ENCODE measurements around the gene DHX32.

DNA sequence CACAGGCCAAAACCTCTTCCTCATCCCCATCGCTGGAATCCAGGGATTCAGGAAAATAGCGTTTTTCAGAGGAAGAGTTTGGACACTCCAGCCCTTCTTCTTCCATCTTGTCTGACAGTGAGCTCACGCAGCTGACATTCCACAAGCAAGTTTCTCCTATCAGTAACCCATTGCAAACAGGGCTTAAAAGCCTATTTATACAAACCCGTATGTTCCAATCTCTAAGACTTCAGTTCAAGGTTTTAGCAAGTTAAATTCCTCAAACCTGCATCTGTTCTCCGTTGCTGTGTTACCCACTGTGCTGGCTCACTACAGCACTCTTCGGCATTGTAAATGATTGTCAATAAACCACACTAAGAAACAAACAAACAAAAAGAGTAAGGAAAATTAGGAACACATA lies 373 bp downstream of the DHX32 start:
- TF ChIP-seq, protein P1, sequence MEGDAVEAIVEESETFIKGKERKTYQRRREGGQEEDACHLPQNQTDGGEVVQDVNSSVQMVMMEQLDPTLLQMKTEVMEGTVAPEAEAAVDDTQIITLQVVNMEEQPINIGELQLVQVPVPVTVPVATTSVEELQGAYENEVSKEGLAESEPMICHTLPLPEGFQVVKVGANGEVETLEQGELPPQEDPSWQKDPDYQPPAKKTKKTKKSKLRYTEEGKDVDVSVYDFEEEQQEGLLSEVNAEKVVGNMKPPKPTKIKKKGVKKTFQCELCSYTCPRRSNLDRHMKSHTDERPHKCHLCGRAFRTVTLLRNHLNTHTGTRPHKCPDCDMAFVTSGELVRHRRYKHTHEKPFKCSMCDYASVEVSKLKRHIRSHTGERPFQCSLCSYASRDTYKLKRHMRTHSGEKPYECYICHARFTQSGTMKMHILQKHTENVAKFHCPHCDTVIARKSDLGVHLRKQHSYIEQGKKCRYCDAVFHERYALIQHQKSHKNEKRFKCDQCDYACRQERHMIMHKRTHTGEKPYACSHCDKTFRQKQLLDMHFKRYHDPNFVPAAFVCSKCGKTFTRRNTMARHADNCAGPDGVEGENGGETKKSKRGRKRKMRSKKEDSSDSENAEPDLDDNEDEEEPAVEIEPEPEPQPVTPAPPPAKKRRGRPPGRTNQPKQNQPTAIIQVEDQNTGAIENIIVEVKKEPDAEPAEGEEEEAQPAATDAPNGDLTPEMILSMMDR (IDR thresholded peaks at IDR 0.05), result no peak
- no peak for TF ChIP-seq POLR2A (IDR thresholded peaks at IDR 0.05)
